HCT116 (cell line): ENCODE measurements around the gene TRIM65. TPM values are rescaled to one million over a fixed set of nuclear protein-coding genes. Genes with fewer than 3 reads are reported as not detected.

Source experiments
- ATAC-seq: fragments of 200-7000 bp; cut with Tn5 transposase; 2 replicates; pipeline ENCODE4 v1.9.1; 2020; ENCODE audit warnings: mild to moderate bottlenecking, moderate library complexity
- BruUV-seq: library from RNA; stranded (reverse); fragments of 400-500 nt; replicated peaks from 2 replicates; lab custom pipeline; 2021; lab: Mats Ljungman, UMichigan
- CTCF ChIA-PET: fragments of 300-600 bp; sonication (Branson Sonifier 250); formaldehyde crosslinking; loops from one replicate; lab custom pipeline; 2021; ENCODE audit warnings: antibody characterized with exemption; lab: Charles Lee
- POLR2A ChIA-PET: fragments of 300-600, 350-600 bp; sonication (Branson Sonifier 250); formaldehyde crosslinking; loops from one replicate; lab custom pipeline; 2021; ENCODE audit warnings: antibody characterized with exemption; lab: Charles Lee
- RAD21 ChIA-PET, 2 experiments: fragments of 300-600 bp; sonication (Branson Sonifier 250); formaldehyde crosslinking; loops; one replicate each; lab custom pipeline; 2023; ENCODE audit warnings: low total read pairs in 2 of 2; ENCODE audit not compliant: uncharacterized antibody in 2 of 2, unreplicated experiment in 2 of 2, low non-redundant PET in 1 of 2; lab: Charles Lee
- DNase-seq: peaks from one replicate; pipeline ENCODE4 v3.0.0-alpha.2; 2010; ENCODE audit warnings: low read depth, low spot score
- H2AFZ ChIP-seq: fragments of 200-600 bp; shearing (Covaris generic), sonication (generic); 2 replicates; pipeline ENCODE4 v1.6.1; 2017; ENCODE audit warnings: low read depth, mixed run types, mixed read lengths, antibody characterized with exemption, low read length; ENCODE audit not compliant: poor library complexity, severe bottlenecking
- H3K27ac ChIP-seq: 2 replicates; pipeline ENCODE4 v1.5.1; 2012; ENCODE audit warnings: low read depth, low read length
- H3K27me3 ChIP-seq: fragments of 200-600 bp; sonication (generic); 2 replicates; pipeline ENCODE4 v1.6.1; 2016; ENCODE audit warnings: mixed run types, low read length, mixed read lengths; ENCODE audit not compliant: insufficient read depth
- H3K36me3 ChIP-seq, 2 experiments: fragments of 200-500 bp in 1 of 2; fragments of 200-600 bp in 1 of 2; sonication (Bioruptor generic) in 1 of 2; sonication (generic) in 1 of 2; 2 replicates each; pipeline versions ENCODE4 v1.5.1 to v1.6.1; 2014 to 2016; ENCODE audit warnings: low read length in 2 of 2, inconsistent platforms in 1 of 2, mixed read lengths in 1 of 2, mixed run types in 1 of 2; ENCODE audit not compliant: insufficient read depth in 2 of 2, control insufficient read depth in 1 of 2
- H3K4me1 ChIP-seq, 2 experiments: fragments of 200-600 bp in 1 of 2; sonication (generic) in 1 of 2; 2 replicates each; pipeline versions ENCODE4 v1.5.1 to v1.6.1; 2012 to 2017; ENCODE audit warnings: low read length in 2 of 2, inconsistent platforms in 1 of 2, mild to moderate bottlenecking in 1 of 2, mixed read lengths in 1 of 2, mixed run types in 1 of 2, moderate library complexity in 1 of 2; ENCODE audit not compliant: insufficient read depth in 2 of 2, control insufficient read depth in 1 of 2
- H3K4me2 ChIP-seq: fragments of 200-600 bp; sonication (generic); 2 replicates; pipeline ENCODE4 v1.6.1; 2017; ENCODE audit warnings: mixed run types, low read length, mixed read lengths
- H3K4me3 ChIP-seq, 2 experiments: fragments of 200-600 bp in 1 of 2; sonication (generic) in 1 of 2; replicated peaks in 1 of 2; 2 replicates each; pipeline ENCODE4 v1.5.1; 2011 to 2016; ENCODE audit warnings: low read length in 2 of 2, control low read depth in 1 of 2, low read depth in 1 of 2, mild to moderate bottlenecking in 1 of 2, mixed read lengths in 1 of 2, mixed run types in 1 of 2
- H3K79me2 ChIP-seq: fragments of 200-600 bp; sonication (generic); 2 replicates; pipeline ENCODE4 v1.6.1; 2017; ENCODE audit warnings: mild to moderate bottlenecking, mixed run types, low read length, moderate library complexity, mixed read lengths; ENCODE audit not compliant: insufficient read depth
- H3K9ac ChIP-seq: fragments of 200-600 bp; sonication (generic); 2 replicates; pipeline ENCODE4 v1.6.1; 2016; ENCODE audit warnings: low read length, mixed read lengths
- H3K9me2 ChIP-seq: fragments of 200-600 bp; sonication (generic), shearing (Covaris generic); 2 replicates; pipeline ENCODE4 v1.6.1; 2017; ENCODE audit warnings: mixed run types, mild to moderate bottlenecking, moderate library complexity; ENCODE audit not compliant: insufficient read depth
- H3K9me3 ChIP-seq, 2 experiments: fragments of 200-500 bp in 1 of 2; fragments of 200-600 bp in 1 of 2; sonication (Bioruptor generic) in 1 of 2; sonication (generic) in 1 of 2; 2 replicates each; pipeline ENCODE4 v1.6.1; 2014 to 2017; ENCODE audit warnings: low read length in 2 of 2, mixed read lengths in 2 of 2, inconsistent platforms in 1 of 2, low read depth in 1 of 2, mild to moderate bottlenecking in 1 of 2, mixed run types in 1 of 2, moderate library complexity in 1 of 2; ENCODE audit not compliant: control insufficient read depth in 1 of 2, insufficient read depth in 1 of 2
- H4K20me1 ChIP-seq: fragments of 200-600 bp; sonication (generic), shearing (Covaris generic); 2 replicates; pipeline ENCODE4 v1.6.1; 2017; ENCODE audit warnings: mixed run types, mild to moderate bottlenecking, moderate library complexity; ENCODE audit not compliant: insufficient read depth
- CEBPB ChIP-seq: IDR thresholded peaks from 2 replicates; pipeline ENCODE4 v1.6.1; 2012; ENCODE audit warnings: low read depth
- EGR1 ChIP-seq: IDR thresholded peaks from 2 replicates; pipeline ENCODE4 v1.6.1; 2012; ENCODE audit warnings: low read depth
- ELF1 ChIP-seq: IDR thresholded peaks from 2 replicates; pipeline ENCODE4 v1.6.1; 2012; ENCODE audit warnings: low read depth, borderline replicate concordance
- FOSL1 ChIP-seq: IDR thresholded peaks from 2 replicates; pipeline ENCODE4 v1.6.1; 2012; ENCODE audit warnings: low read depth
- JUND ChIP-seq: IDR thresholded peaks from 2 replicates; pipeline ENCODE4 v1.6.1; 2012
- POLR2A ChIP-seq: IDR thresholded peaks from 2 replicates; pipeline ENCODE4 v1.7.0; 2011; ENCODE audit warnings: borderline replicate concordance; ENCODE audit not compliant: insufficient read depth, insufficient read length; ENCODE audit errors: extremely low read depth
- POLR2AphosphoS5 ChIP-seq: IDR thresholded peaks from 2 replicates; pipeline ENCODE4 v1.6.1; 2011; ENCODE audit warnings: mild to moderate bottlenecking, low read depth, low read length, moderate library complexity
- REST ChIP-seq: IDR thresholded peaks from 2 replicates; pipeline ENCODE4 v1.6.1; 2012; ENCODE audit warnings: low read depth
- SIN3A ChIP-seq: IDR thresholded peaks from 2 replicates; pipeline ENCODE4 v1.6.1; 2012; ENCODE audit warnings: low read depth
- SP1 ChIP-seq: IDR thresholded peaks from 2 replicates; pipeline ENCODE4 v1.6.1; 2012; ENCODE audit warnings: low read depth
- SRF ChIP-seq: IDR thresholded peaks from 2 replicates; pipeline ENCODE4 v1.6.1; 2012; ENCODE audit warnings: low read depth
- YY1 ChIP-seq: IDR thresholded peaks from 2 replicates; pipeline ENCODE4 v1.6.1; 2011; ENCODE audit warnings: low read length, low read depth, moderate library complexity, mild to moderate bottlenecking; ENCODE audit not compliant: insufficient replicate concordance; ENCODE audit errors: extremely low read depth
- ZBTB33 ChIP-seq: IDR thresholded peaks from 2 replicates; pipeline ENCODE4 v1.6.1; 2011; ENCODE audit warnings: mild to moderate bottlenecking, low read length, moderate library complexity; ENCODE audit not compliant: insufficient replicate concordance; ENCODE audit errors: extremely low read depth
- ZFX ChIP-seq: fragments of 450-650 bp; IDR thresholded peaks from 2 replicates; pipeline ENCODE4 v1.6.1; 2017
- intact Hi-C: fragments of 100-400 bp; cut with micrococcal nuclease; formaldehyde crosslinking; loops from 2 replicates; pipeline ENCODE4 v1.10.0; 2022
- total RNA-seq: library from RNA; stranded (reverse); gene quantifications from one replicate; pipeline ENCODE4 v1.2.1, GENCODE V29; 2021; ENCODE audit not compliant: unreplicated experiment
- TF ChIP-seq, protein P1 (sequence below): IDR thresholded peaks from 2 replicates; pipeline ENCODE4 v1.6.1; 2012

TRIM65 gene
- total RNA-seq, 1 experiment from 2014 or later: 53.0 TPM

- Histone ChIP-seq H3K9me3 (no peaks in the 10 kb centered on the region), H3K4me3 (no peak overlapping the region), H3K4me2 (no peak overlapping the region), H4K20me1 (no peaks in the 10 kb centered on the region), H3K27me3 (no peaks in the 10 kb centered on the region), H3K9ac (no peak overlapping the region), H2AFZ (no peak overlapping the region), H3K4me1 (peaks cover 7 to 16% of the 10 kb centered on the region in 2 experiments), H3K79me2 (no peaks in the 10 kb centered on the region), H3K27ac (no peak overlapping the region), H3K9me2 (no peaks in the 10 kb centered on the region), H3K36me3 (no peaks in the 10 kb centered on the region)
- no peak for TF ChIP-seq ZFX
- no peak for ATAC-seq
- intact Hi-C loops: no loop called here
- BruUV-seq: no TSS peak
- ChIA-PET CTCF (no interaction called here), RAD21 (no interaction called here), POLR2A (interaction anchor here (0.9 kb wide), 1 partner anchor 11 kb away, joined by 3 read pairs; no protein-coding TSS in a partner anchor)
- DNase-seq: no peak
Measured at GRCh38 chr17:75885431-75885830, 11.3 kb downstream of the TRIM65 start.

DNA sequence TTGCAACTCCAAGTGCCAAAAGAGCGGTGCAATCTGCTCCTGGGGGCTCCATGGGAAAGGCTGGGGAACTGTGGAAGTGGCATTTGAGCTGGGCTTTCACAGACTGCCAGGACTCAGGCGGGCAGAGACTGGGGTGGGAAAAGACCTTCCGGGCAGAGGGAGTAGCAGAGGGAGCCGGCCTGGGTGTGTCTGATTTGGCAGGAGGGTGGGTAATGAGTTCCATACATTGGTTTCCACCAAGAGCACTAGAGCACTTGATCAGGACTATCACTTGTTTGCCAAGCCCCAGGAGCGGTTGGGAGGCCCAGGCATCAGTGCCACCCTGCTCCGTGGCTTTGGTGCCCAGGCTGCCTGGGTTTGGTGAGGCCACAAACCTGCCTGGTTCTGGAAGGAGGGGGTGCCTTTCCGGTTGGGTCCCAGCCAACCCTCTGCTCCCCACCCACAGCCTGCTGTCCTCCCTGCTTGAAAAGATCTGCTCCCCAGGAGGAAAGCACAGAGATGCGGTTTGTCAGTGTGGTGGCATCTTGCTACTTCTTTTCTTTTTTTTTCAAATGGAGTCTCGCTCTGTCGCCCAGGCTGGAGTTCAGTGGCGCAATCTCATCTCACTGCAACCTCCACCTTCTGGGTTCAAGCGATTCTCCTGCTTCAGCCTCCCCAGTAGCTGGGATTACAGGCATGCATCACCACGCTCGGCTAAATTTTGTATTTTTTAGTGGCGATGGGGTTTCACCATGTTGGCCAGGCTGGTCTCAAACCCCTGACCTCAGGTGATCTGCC, 14.9 kb downstream of the TRIM65 start:
- CTCF ChIA-PET: interaction anchor here (1.4 kb wide), 2 partner anchors 13 to 23 kb away, joined by 3 to 4 read pairs; partner anchors contain the start of gene MRPL38
- no peaks in the 10 kb centered on the region for H3K27me3 ChIP-seq
- intact Hi-C loops: no loop called here
- no peak overlapping the region for H2AFZ ChIP-seq
- POLR2A ChIA-PET: interaction anchor here (1.0 to 1.3 kb wide), 3 partner anchors 9 to 148 kb away, joined by 3 to 8 read pairs (median 5); a partner anchor contains a TSS
- H3K36me3 ChIP-seq: no peaks in the 10 kb centered on the region
- H4K20me1 ChIP-seq: no peaks in the 10 kb centered on the region
- DNase-seq: no peak
- peaks cover 11% of the 10 kb centered on the region for H3K79me2 ChIP-seq
- no peak overlapping the region for H3K4me3 ChIP-seq
- peaks cover 9 to 21% of the 10 kb centered on the region in 2 experiments for H3K4me1 ChIP-seq
- no peak for ATAC-seq
- H3K9me3 ChIP-seq: no peaks in the 10 kb centered on the region
- H3K9me2 ChIP-seq: no peaks in the 10 kb centered on the region
- BruUV-seq: no TSS peak
- H3K4me2 ChIP-seq: no peak overlapping the region
- RAD21 ChIA-PET: no interaction called here
- H3K9ac ChIP-seq: no peak overlapping the region
- no peak overlapping the region for H3K27ac ChIP-seq
- TF ChIP-seq YY1 (no peak), REST (no peak), ZBTB33 (no peak), ELF1 (no peak), JUND (no peak), ZFX (no peak), POLR2AphosphoS5 (no peak), EGR1 (no peak), POLR2A (no peak), SP1 (no peak), SIN3A (no peak), FOSL1 (no peak), CEBPB (no peak), SRF (no peak)
- TF ChIP-seq, protein P1, sequence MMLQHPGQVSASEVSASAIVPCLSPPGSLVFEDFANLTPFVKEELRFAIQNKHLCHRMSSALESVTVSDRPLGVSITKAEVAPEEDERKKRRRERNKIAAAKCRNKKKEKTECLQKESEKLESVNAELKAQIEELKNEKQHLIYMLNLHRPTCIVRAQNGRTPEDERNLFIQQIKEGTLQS: no peak
